Measurements from ENCODE around the gene DNAI7.
A peak's percentile ranks its signal among the peaks of the same experiment; 100 is the strongest.

The DNAI7 gene

GRCh38 chr12:25195056-25195971, at the start of gene DNAI7, which contains the start of gene ETFRF1:
TSS of gene DNAI7 (minus strand) at chr12:25195160. CDS start at chr12:25195078, 82 bp downstream.
TSS of gene ETFRF1 (plus strand) at chr12:25195237. CDS start at chr12:25203957, 8,720 bp downstream.
- Mint-ChIP-seq H3K27ac (peak within 1 kb of the TSS; percentile 95), H3K4me1 (peaks cover 45% of the 10 kb centered on the region), H3K9me3 (no peaks in the 10 kb centered on the region), H3K36me3 (peaks cover 7% of the 10 kb centered on the region), H3K27me3 (no peaks in the 10 kb centered on the region), H3K4me3 (peak within 1 kb of the TSS; percentile 99)

- Mint-ChIP-seq H3K4me3 (no peak overlapping the region), H3K9me3 (no peaks in the 10 kb centered on the region), H3K27me3 (no peaks in the 10 kb centered on the region), H3K27ac (peak overlapping the region; percentile 72), H3K36me3 (peaks cover 7% of the 10 kb centered on the region), H3K4me1 (peaks cover 72% of the 10 kb centered on the region)
These were observed 48.7 kb upstream of the DNAI7 start for GRCh38 chr12:25243680-25243990.

- Mint-ChIP-seq H3K4me3 (no peak overlapping the region), H3K4me1 (peaks cover 71% of the 10 kb centered on the region), H3K27me3 (no peaks in the 10 kb centered on the region), H3K36me3 (peaks cover 9% of the 10 kb centered on the region), H3K9me3 (no peaks in the 10 kb centered on the region), H3K27ac (peak overlapping the region; percentile 3)
These were observed 48.2 kb upstream of the DNAI7 start for GRCh38 chr12:25242981-25243679.

GRCh38 chr12:25241167-25242020, 46.4 kb upstream of the DNAI7 start:
- H3K4me3 Mint-ChIP-seq: no peak overlapping the region
- H3K27ac Mint-ChIP-seq: peak overlapping the region; percentile 41
- peaks cover 70% of the 10 kb centered on the region for H3K4me1 Mint-ChIP-seq
- peaks cover 19% of the 10 kb centered on the region for H3K36me3 Mint-ChIP-seq
- H3K9me3 Mint-ChIP-seq: no peaks in the 10 kb centered on the region
- no peaks in the 10 kb centered on the region for H3K27me3 Mint-ChIP-seq

- Mint-ChIP-seq H3K27ac (peak overlapping the region; percentile 60), H3K27me3 (no peaks in the 10 kb centered on the region), H3K36me3 (peaks cover 19% of the 10 kb centered on the region), H3K4me3 (no peak overlapping the region), H3K4me1 (peaks cover 43% of the 10 kb centered on the region), H3K9me3 (no peaks in the 10 kb centered on the region)
These were observed 41.7 kb upstream of the DNAI7 start for GRCh38 chr12:25236626-25237025.

- no peak overlapping the region for H3K27ac Mint-ChIP-seq
- no peaks in the 10 kb centered on the region for H3K9me3 Mint-ChIP-seq
- peaks cover 21% of the 10 kb centered on the region for H3K36me3 Mint-ChIP-seq
- peaks cover 39% of the 10 kb centered on the region for H3K4me1 Mint-ChIP-seq
- no peak overlapping the region for H3K4me3 Mint-ChIP-seq
- H3K27me3 Mint-ChIP-seq: no peaks in the 10 kb centered on the region
These were observed 41.2 kb upstream of the DNAI7 start for GRCh38 chr12:25236190-25236589.

GRCh38 chr12:25213338-25213737, 18.4 kb upstream of the DNAI7 start:
- Mint-ChIP-seq H3K4me3 (no peak overlapping the region), H3K27me3 (no peaks in the 10 kb centered on the region), H3K36me3 (peaks cover 7% of the 10 kb centered on the region), H3K27ac (no peak overlapping the region), H3K9me3 (no peaks in the 10 kb centered on the region), H3K4me1 (peaks cover 21% of the 10 kb centered on the region)

- peak overlapping the region; percentile 32 for H3K27ac Mint-ChIP-seq
- H3K4me1 Mint-ChIP-seq: peaks cover 12% of the 10 kb centered on the region
- H3K27me3 Mint-ChIP-seq: no peaks in the 10 kb centered on the region
- H3K36me3 Mint-ChIP-seq: peaks cover 6% of the 10 kb centered on the region
- no peaks in the 10 kb centered on the region for H3K9me3 Mint-ChIP-seq
- H3K4me3 Mint-ChIP-seq: no peak overlapping the region
These were observed 13.6 kb upstream of the DNAI7 start for GRCh38 chr12:25208554-25208953.

GRCh38 chr12:25207846-25208245, 12.9 kb upstream of the DNAI7 start:
- H3K27ac Mint-ChIP-seq: peak overlapping the region; percentile 26
- H3K36me3 Mint-ChIP-seq: peaks cover 6% of the 10 kb centered on the region

GRCh38 chr12:25207411-25207810, 12.5 kb upstream of the DNAI7 start:
- Mint-ChIP-seq H3K4me1 (peaks cover 19% of the 10 kb centered on the region), H3K9me3 (no peaks in the 10 kb centered on the region), H3K27me3 (no peaks in the 10 kb centered on the region), H3K4me3 (no peak overlapping the region), H3K36me3 (peaks cover 6% of the 10 kb centered on the region), H3K27ac (peak overlapping the region; percentile 26)

More at GRCh38 chr12:25207846-25208245, 12.9 kb upstream of the DNAI7 start:
- no peaks in the 10 kb centered on the region for H3K27me3 Mint-ChIP-seq
- H3K4me1 Mint-ChIP-seq: peaks cover 17% of the 10 kb centered on the region
- H3K4me3 Mint-ChIP-seq: no peak overlapping the region
- no peaks in the 10 kb centered on the region for H3K9me3 Mint-ChIP-seq

GRCh38 chr12:25202137-25202536, 7.2 kb upstream of the DNAI7 start:
- Mint-ChIP-seq H3K4me3 (no peak overlapping the region), H3K4me1 (peaks cover 43% of the 10 kb centered on the region), H3K27ac (peak overlapping the region; percentile 36), H3K36me3 (peaks cover 11% of the 10 kb centered on the region), H3K27me3 (no peaks in the 10 kb centered on the region), H3K9me3 (no peaks in the 10 kb centered on the region)

GRCh38 chr12:25200703-25201102, 5.7 kb upstream of the DNAI7 start:
- Mint-ChIP-seq H3K27me3 (no peaks in the 10 kb centered on the region), H3K4me3 (no peak overlapping the region), H3K4me1 (peaks cover 48% of the 10 kb centered on the region), H3K27ac (peak overlapping the region; percentile 60), H3K36me3 (peaks cover 10% of the 10 kb centered on the region), H3K9me3 (no peaks in the 10 kb centered on the region)

- Mint-ChIP-seq H3K4me3 (no peak overlapping the region), H3K36me3 (peaks cover 8% of the 10 kb centered on the region), H3K27me3 (no peaks in the 10 kb centered on the region), H3K4me1 (peaks cover 60% of the 10 kb centered on the region), H3K9me3 (no peaks in the 10 kb centered on the region), H3K27ac (no peak overlapping the region)
These were observed 2.6 kb upstream of the DNAI7 start for GRCh38 chr12:25197608-25198007.

- Mint-ChIP-seq H3K4me3 (peak overlapping the region; percentile 99), H3K4me1 (peaks cover 39% of the 10 kb centered on the region), H3K27ac (peak overlapping the region; percentile 95), H3K36me3 (peaks cover 2% of the 10 kb centered on the region), H3K9me3 (no peaks in the 10 kb centered on the region), H3K27me3 (no peaks in the 10 kb centered on the region)
These were observed 271 bp downstream of the DNAI7 start for GRCh38 chr12:25194722-25195055.

- H3K4me1 Mint-ChIP-seq: peaks cover 37% of the 10 kb centered on the region
- no peaks in the 10 kb centered on the region for H3K36me3 Mint-ChIP-seq
- no peaks in the 10 kb centered on the region for H3K9me3 Mint-ChIP-seq
- no peaks in the 10 kb centered on the region for H3K27me3 Mint-ChIP-seq
- H3K27ac Mint-ChIP-seq: peak overlapping the region; percentile 95
- H3K4me3 Mint-ChIP-seq: peak overlapping the region; percentile 99
These were observed 746 bp downstream of the DNAI7 start for GRCh38 chr12:25194214-25194613.

All from activated naive CD4-positive, alpha-beta T cell treated with anti-CD3 and anti-CD28 coated beads, Interleukin-2, amount 50 U/mL, for 24 hours (primary cell).